ENCODE results near the gene ARGLU1.

DNA sequence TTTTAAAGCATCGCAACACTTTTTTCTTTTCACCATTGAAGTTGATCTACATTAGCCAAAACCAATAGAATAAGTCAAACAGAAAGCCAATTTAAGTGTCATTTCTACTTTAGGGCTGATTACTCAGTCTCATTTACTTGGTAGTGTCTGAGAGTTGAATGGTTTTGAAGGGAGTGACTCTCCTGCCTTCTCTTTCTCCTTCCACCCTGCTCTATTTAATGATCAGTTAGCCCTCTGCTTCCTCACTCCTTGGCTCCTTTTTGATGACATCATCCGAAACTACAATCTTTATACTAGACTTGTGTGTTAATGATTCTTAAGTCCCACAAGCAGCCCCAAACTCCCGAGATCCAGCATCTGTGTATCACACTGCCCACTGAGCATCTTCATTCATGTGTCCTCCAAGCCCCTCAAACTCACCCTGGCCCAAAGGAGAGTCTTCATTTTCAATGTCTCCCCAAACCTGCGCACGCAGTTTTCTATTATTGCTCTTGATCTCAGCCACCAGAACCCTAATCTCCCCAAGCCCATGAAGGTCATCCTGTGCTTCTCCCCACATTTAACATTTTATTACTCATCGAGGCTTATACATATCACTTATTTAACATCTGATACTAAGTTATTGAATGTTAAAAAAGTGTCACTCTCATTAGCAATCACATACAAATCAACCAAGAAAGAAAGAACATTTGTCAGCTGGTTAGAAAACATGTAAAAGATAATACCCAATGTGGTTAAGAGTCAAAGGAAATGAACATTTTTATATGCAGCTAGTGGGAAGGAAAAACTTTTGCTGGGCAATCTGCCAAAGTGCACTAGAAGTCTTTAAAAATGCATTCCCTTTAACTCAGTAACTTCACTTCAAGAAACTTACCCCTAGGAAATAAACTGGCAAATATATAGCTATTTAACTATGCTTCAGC, 32.2 kb upstream of the ARGLU1 start:
- TF ChIP-seq, protein P1, sequence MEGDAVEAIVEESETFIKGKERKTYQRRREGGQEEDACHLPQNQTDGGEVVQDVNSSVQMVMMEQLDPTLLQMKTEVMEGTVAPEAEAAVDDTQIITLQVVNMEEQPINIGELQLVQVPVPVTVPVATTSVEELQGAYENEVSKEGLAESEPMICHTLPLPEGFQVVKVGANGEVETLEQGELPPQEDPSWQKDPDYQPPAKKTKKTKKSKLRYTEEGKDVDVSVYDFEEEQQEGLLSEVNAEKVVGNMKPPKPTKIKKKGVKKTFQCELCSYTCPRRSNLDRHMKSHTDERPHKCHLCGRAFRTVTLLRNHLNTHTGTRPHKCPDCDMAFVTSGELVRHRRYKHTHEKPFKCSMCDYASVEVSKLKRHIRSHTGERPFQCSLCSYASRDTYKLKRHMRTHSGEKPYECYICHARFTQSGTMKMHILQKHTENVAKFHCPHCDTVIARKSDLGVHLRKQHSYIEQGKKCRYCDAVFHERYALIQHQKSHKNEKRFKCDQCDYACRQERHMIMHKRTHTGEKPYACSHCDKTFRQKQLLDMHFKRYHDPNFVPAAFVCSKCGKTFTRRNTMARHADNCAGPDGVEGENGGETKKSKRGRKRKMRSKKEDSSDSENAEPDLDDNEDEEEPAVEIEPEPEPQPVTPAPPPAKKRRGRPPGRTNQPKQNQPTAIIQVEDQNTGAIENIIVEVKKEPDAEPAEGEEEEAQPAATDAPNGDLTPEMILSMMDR (IDR thresholded peaks at IDR 0.05), result no peak
- no peak for TF ChIP-seq EP300 (IDR thresholded peaks at IDR 0.05)

All from suprapubic skin (tissue), 3 donors.